Osteocyte (in vitro differentiated cells): ENCODE measurements around the gene MYADM. TPM values are rescaled to one million over a fixed set of nuclear protein-coding genes. Genes with fewer than 3 reads are reported as not detected.
A peak's percentile ranks its signal among the peaks of the same experiment; 100 is the strongest.

ENCODE experiments used
- DNase-seq: peaks from one replicate; pipeline ENCODE4 v3.0.0; 2021; ENCODE audit warnings: mixed read lengths; ENCODE audit not compliant: unreplicated experiment; ENCODE audit errors: extremely low spot score
- H3K27ac Mint-ChIP-seq: one replicate; pipeline ENCODE4 v1.8.0; 2021; ENCODE audit warnings: mild to moderate bottlenecking, mixed read lengths; ENCODE audit not compliant: unreplicated experiment
- H3K27me3 Mint-ChIP-seq: one replicate; pipeline ENCODE4 v1.8.0; 2021; ENCODE audit warnings: mixed read lengths; ENCODE audit not compliant: unreplicated experiment
- H3K36me3 Mint-ChIP-seq: one replicate; pipeline ENCODE4 v1.8.0; 2021; ENCODE audit warnings: mixed read lengths; ENCODE audit not compliant: unreplicated experiment
- H3K4me1 Mint-ChIP-seq: one replicate; pipeline ENCODE4 v1.8.0; 2021; ENCODE audit warnings: mixed read lengths; ENCODE audit not compliant: unreplicated experiment
- H3K4me3 Mint-ChIP-seq: one replicate; pipeline ENCODE4 v1.8.0; 2021; ENCODE audit warnings: mild to moderate bottlenecking, moderate library complexity, mixed read lengths; ENCODE audit not compliant: unreplicated experiment
- H3K9me3 Mint-ChIP-seq: one replicate; pipeline ENCODE4 v1.8.0; 2021; ENCODE audit warnings: mixed read lengths; ENCODE audit not compliant: unreplicated experiment
- CTCF ChIP-seq: fragments of 200-600 bp; sonication (generic); IDR thresholded peaks from 2 replicates; pipeline ENCODE4 v1.5.0; 2021; ENCODE audit warnings: antibody characterized with exemption, mild to moderate bottlenecking, moderate library complexity
- long read RNA-seq: library from polyadenylated mRNA; unstranded; transcript quantifications from one replicate; pipeline ENCODE4 v2.0.0, GENCODE V29; 2021
- total RNA-seq: library from RNA; stranded (reverse); gene quantifications from 2 replicates; pipeline ENCODE4 v1.2.1, GENCODE V29; 2021

Gene MYADM
- total RNA-seq = 136 and 165 TPM in 2 replicates
- long read RNA-seq, partial matches to known transcripts = 0 of 5 reads
- long read RNA-seq, other reads (novel, unspliced or antisense) = 2 of 5 reads

GRCh38 chr19:53867225-53868090 is at the start of gene MYADM:
Gene MYADM, plus strand, starts transcription at chr19:53867883. Its CDS starts 5,647 bp downstream, at chr19:53873530.
- no peaks in the 10 kb centered on the region for H3K9me3 Mint-ChIP-seq
- no peaks in the 10 kb centered on the region for H3K27me3 Mint-ChIP-seq
- TF ChIP-seq CTCF = no peak
- peaks cover 36% of the 10 kb centered on the region for H3K4me1 Mint-ChIP-seq
- DNase-seq = peak; percentile 100
- H3K27ac Mint-ChIP-seq = peak within 1 kb of the TSS; percentile 100
- peak within 1 kb of the TSS; percentile 97 for H3K4me3 Mint-ChIP-seq
- H3K36me3 Mint-ChIP-seq = peaks cover 10% of the 10 kb centered on the region

GRCh38 chr19:53818756-53819155 is 48.9 kb upstream of the MYADM start:
- peaks cover 3% of the 10 kb centered on the region for H3K9me3 Mint-ChIP-seq
- no peak for TF ChIP-seq CTCF
- DNase-seq = no peak
- H3K4me3 Mint-ChIP-seq = no peak overlapping the region
- H3K4me1 Mint-ChIP-seq = no peaks in the 10 kb centered on the region
- no peaks in the 10 kb centered on the region for H3K36me3 Mint-ChIP-seq
- H3K27ac Mint-ChIP-seq = no peak overlapping the region
- no peaks in the 10 kb centered on the region for H3K27me3 Mint-ChIP-seq

DNA sequence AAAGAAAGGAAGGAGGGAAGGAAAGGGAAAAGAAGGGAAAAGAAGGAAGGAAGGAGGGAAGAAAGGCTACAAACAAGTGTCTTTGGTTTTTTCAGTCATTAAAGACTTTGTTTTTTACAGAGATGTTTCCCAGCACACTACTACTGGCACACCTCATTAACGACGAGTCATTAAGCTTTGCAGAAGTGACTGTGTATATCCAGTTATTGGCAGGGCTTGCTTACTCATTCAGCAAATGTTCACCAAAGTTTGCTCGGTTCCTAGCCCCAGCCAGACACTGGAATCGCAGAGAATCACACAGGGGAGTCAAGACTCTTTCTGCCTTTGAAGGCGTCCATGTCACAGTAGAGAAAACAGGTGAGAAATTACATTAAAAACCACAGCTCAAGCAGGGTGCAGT is 47.8 kb upstream of the MYADM start:
- Mint-ChIP-seq H3K27ac (no peak overlapping the region), H3K9me3 (peaks cover 3% of the 10 kb centered on the region), H3K36me3 (no peaks in the 10 kb centered on the region), H3K4me3 (no peak overlapping the region), H3K27me3 (no peaks in the 10 kb centered on the region), H3K4me1 (no peaks in the 10 kb centered on the region)
- no peak for DNase-seq
- TF ChIP-seq CTCF = no peak

GRCh38 chr19:53823380-53824120 is 44.1 kb upstream of the MYADM start:
- Mint-ChIP-seq H3K27me3 (no peaks in the 10 kb centered on the region), H3K27ac (no peak overlapping the region), H3K4me3 (no peak overlapping the region), H3K36me3 (no peaks in the 10 kb centered on the region), H3K9me3 (peaks cover 3% of the 10 kb centered on the region), H3K4me1 (no peaks in the 10 kb centered on the region)
- DNase-seq = no peak
- no peak for TF ChIP-seq CTCF

DNA sequence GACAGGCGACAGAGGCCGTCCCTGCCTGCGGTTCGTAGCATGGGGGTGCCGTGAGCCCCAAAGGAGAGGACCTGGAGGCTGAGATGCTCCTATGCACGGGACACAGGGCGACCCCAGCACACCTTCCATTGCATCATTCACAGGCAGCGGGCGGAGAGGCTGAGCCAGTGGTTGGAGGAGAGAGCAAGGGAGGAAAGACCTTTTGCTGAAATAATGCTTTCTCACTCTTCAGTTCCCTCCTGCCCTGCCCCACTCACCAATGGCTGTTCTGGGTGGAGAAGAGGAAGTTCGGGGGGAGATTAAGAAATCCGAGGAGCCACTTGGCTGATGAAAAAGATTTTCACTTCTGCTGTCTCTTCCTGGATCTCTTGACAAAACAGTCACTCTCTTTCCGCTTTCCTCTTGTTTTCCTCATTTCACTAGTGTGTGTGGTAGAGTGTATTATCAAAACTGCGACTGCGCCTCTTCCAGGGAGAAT is 43.5 kb upstream of the MYADM start, which contains the start of gene NLRP12:
TSS of gene NLRP12 (minus strand) at position 181 of the 478 bp plus-strand sequence. CDS start at position 41, 140 bp downstream.
- no peak for TF ChIP-seq CTCF
- no peak within 1 kb of the TSS for H3K4me3 Mint-ChIP-seq
- H3K9me3 Mint-ChIP-seq = peaks cover 3% of the 10 kb centered on the region
- H3K36me3 Mint-ChIP-seq = no peaks in the 10 kb centered on the region
- no peaks in the 10 kb centered on the region for H3K27me3 Mint-ChIP-seq
- H3K27ac Mint-ChIP-seq = no peak within 1 kb of the TSS
- DNase-seq = no peak
- H3K4me1 Mint-ChIP-seq = no peaks in the 10 kb centered on the region
